Adrenal gland (tissue), 12 donors: ENCODE results near the gene LAD1. TPM values are rescaled to one million over a fixed set of nuclear protein-coding genes. Genes with fewer than 3 reads are reported as not detected.

Experiments used
- DNase-seq, 7 donors: peaks; one replicate each; pipeline ENCODE4 v3.0.0-alpha.2; 2019 to 2020
- H3K27ac ChIP-seq, 5 donors: fragments of 200-600 bp; sonication (generic) in 4 of 5; 1 replicate in 3 of 5; 2 replicates in 2 of 5; pipeline versions ENCODE4 v1.5.1 to v1.8.0; 2016 to 2020; ENCODE audit warnings: mild to moderate bottlenecking in 1 of 5
- H3K27me3 ChIP-seq: fragments of 200-600 bp; 2 replicates; pipeline ENCODE4 v1.8.0; 2021
- H3K36me3 ChIP-seq, 2 donors: fragments of 200-600 bp; replicated peaks in 1 of 2; 1 replicate in 1 of 2; 2 replicates in 1 of 2; pipeline versions ENCODE4 v1.5.1 to v1.8.0; 2018 to 2022
- H3K4me1 ChIP-seq, 2 donors: fragments of 200-600 bp; replicated peaks in 1 of 2; 1 replicate in 1 of 2; 2 replicates in 1 of 2; pipeline versions ENCODE4 v1.5.1 to v1.8.0; 2018 to 2021
- H3K4me3 ChIP-seq, 4 donors: fragments of 200-600 bp; sonication (generic) in 3 of 4; one replicate each; pipeline ENCODE4 v1.5.1; 2016 to 2018
- H3K9me3 ChIP-seq, 3 donors: fragments of 200-600 bp; sonication (generic) in 1 of 3; replicated peaks in 1 of 3; 1 replicate in 2 of 3; 2 replicates in 1 of 3; pipeline versions ENCODE4 v1.5.1 to v1.8.0; 2016 to 2021
- CTCF ChIP-seq, 6 experiments: fragments of 450-650 bp in 4 of 6; fragments of 200-600 bp in 2 of 6; sonication (generic) in 1 of 6; IDR thresholded peaks; 1 replicate in 5 of 6; 2 replicates in 1 of 6; pipeline versions ENCODE4 v1.5.1 to v1.8.0; 2016 to 2021; ENCODE audit warnings: antibody characterized with exemption in 6 of 6, mild to moderate bottlenecking in 2 of 6, moderate library complexity in 1 of 6
- POLR2A ChIP-seq, 2 donors: fragments of 450-650 bp; IDR thresholded peaks; one replicate each; pipeline ENCODE4 v1.6.1; 2017; ENCODE audit warnings: antibody characterized with exemption in 2 of 2, mild to moderate bottlenecking in 2 of 2, moderate library complexity in 1 of 2
- WGBS, 4 donors: extraction: QIAGEN DNeasy Blood & Tissue Kit in 2 of 4; methylation state at CpG; one replicate each; pipeline versions ENCODE4 v1.1.5 to v1.1.7; 2013 to 2017; 5-methylcytosine and 5-hydroxymethylcytosine counted together
- intact Hi-C, 2 donors: fragments of 100-400 bp; cut with DNase I; formaldehyde crosslinking; loops; one replicate each; pipeline versions ENCODE4 v1.14.1 to v1.15.0; 2022 to 2023
- polyA plus RNA-seq, 3 donors: library from polyadenylated mRNA; stranded (reverse); fragments of 200-250 nt in 2 of 3; fragments of 350-450 nt in 1 of 3; fragmentation: Illumina TruSeq in 1 of 3; extraction: RNeasy Lipid Tissue Mini Kit (QIAGEN cat#74804) in 1 of 3; gene quantifications; one replicate each; pipeline ENCODE4 v1.2.3, GENCODE V29; 2013 to 2014
- total RNA-seq, 9 donors: library from RNA; depleted of rRNA in 4 of 9; stranded (reverse); fragments of >200 nt in 4 of 9; fragments of 120-200 nt in 1 of 9; fragmentation: NEBNext Ultra II Directional in 1 of 9; extraction: Animal tissue kit (Norgen Biotek cat#: 25700) in 1 of 9; gene quantifications; one replicate each; pipeline versions ENCODE4 v1.1.0 to v1.2.4, GENCODE V29; 2013 to 2023
- donor health status: healthy with polysubstance abuse.
- donor health status: Bipolar disorder and iron deficiency.
- donor health status: DM: yes; HTN: yes; CAD: no.
- donor health status: DM: no; HTN: no; CAD: no.
- donor health status: DM: no; HTN: no; CAD: no.
- donor health status: DM: yes; HTN: yes; CAD: no.

Gene LAD1
- total and polyA plus RNA-seq, 12 donors: 0.08 to 0.61 (median 0.17) TPM; not detected in 7

DNA sequence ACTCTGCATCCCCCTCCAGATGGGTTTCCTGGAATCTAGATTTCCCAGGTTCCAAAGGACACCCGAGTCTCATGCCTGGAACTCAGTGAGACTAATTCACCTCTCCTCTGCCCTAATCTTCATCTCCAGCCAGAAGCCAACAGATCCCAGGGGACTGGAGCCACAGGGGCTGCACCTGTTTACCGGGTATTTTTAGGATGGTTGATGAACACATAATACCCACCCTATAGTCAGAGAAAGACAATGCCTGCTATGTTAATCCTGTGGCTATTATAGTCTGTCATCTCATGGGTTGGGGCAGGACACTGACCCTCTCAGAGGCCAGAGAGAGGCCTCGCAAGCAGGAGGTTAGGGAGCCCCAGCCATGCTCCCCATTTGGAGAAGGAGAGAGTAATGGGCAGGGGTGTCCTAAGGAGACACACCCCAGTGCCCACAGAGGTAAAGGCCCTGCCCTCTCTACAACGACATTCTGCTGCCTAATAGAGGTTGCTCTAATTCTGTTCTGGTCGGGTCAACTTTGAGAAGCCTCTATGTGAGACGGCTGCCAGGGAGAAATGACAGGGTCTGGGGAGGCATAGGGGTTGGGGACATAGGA, 23.4 kb upstream of the LAD1 start:
- intact Hi-C loops: no loop called here
- WGBS, 4 donors: 71 to 90% (median 84%) methylated on average over 6 of the region's 6 CpGs
- Histone ChIP-seq H3K27me3 (no peaks in the 10 kb centered on the region), H3K9me3 (no peaks in the 10 kb centered on the region), H3K27ac (no peak overlapping the region), H3K4me3 (no peak overlapping the region), H3K36me3 (no peaks in the 10 kb centered on the region), H3K4me1 (no peaks in the 10 kb centered on the region)
- DNase-seq: no peak
- TF ChIP-seq POLR2A (IDR thresholded peaks at IDR 0.05) (no peak), CTCF (IDR thresholded peaks at IDR 0.05) (no peak)

GRCh38 chr1:201422026-201422425, 22.9 kb upstream of the LAD1 start:
- no peaks in the 10 kb centered on the region for H3K36me3 ChIP-seq
- intact Hi-C loops: no loop called here
- no peak for TF ChIP-seq POLR2A (IDR thresholded peaks at IDR 0.05)
- TF ChIP-seq CTCF (IDR thresholded peaks at IDR 0.05): no peak
- DNase-seq: no peak
- H3K9me3 ChIP-seq: no peaks in the 10 kb centered on the region
- WGBS, 4 donors: 60 to 81% (median 69%) methylated on average over 3 of the region's 3 CpGs
- H3K27me3 ChIP-seq: no peaks in the 10 kb centered on the region
- no peak overlapping the region for H3K27ac ChIP-seq
- H3K4me1 ChIP-seq: no peaks in the 10 kb centered on the region
- H3K4me3 ChIP-seq: no peak overlapping the region

GRCh38 chr1:201421041-201421440, 21.9 kb upstream of the LAD1 start:
- 81 to 95% (median 87%) methylated on average over 8 of the region's 8 CpGs for WGBS, 4 donors
- no peak overlapping the region for H3K4me3 ChIP-seq
- DNase-seq: no peak
- TF ChIP-seq POLR2A (IDR thresholded peaks at IDR 0.05): no peak
- no peak for TF ChIP-seq CTCF (IDR thresholded peaks at IDR 0.05)
- no peak overlapping the region for H3K27ac ChIP-seq
- H3K36me3 ChIP-seq: no peaks in the 10 kb centered on the region
- H3K27me3 ChIP-seq: no peaks in the 10 kb centered on the region
- intact Hi-C loops: no loop called here
- no peaks in the 10 kb centered on the region for H3K9me3 ChIP-seq
- H3K4me1 ChIP-seq: no peaks in the 10 kb centered on the region

GRCh38 chr1:201420608-201421002, 21.5 kb upstream of the LAD1 start:
- no peak overlapping the region for H3K27ac ChIP-seq
- DNase-seq: no peak
- 50 to 74% (median 69%) methylated on average over 3 to 7 of the region's 7 CpGs for WGBS, 4 donors
- H3K36me3 ChIP-seq: no peaks in the 10 kb centered on the region
- no peak for TF ChIP-seq POLR2A (IDR thresholded peaks at IDR 0.05)
- TF ChIP-seq CTCF (IDR thresholded peaks at IDR 0.05): no peak
- no peak overlapping the region for H3K4me3 ChIP-seq
- no peaks in the 10 kb centered on the region for H3K9me3 ChIP-seq
- H3K4me1 ChIP-seq: no peaks in the 10 kb centered on the region
- H3K27me3 ChIP-seq: no peaks in the 10 kb centered on the region
- intact Hi-C loops: no loop called here
